GM18507 (cell line): Measurements from ENCODE around the gene FFAR3.
"Not testable (repeated sequence)": the region's sequence is repeated elsewhere in the genome, so short reads cannot be mapped to it uniquely, and the experiment has no call there.

Source experiments
- DNase-seq: peaks from one replicate; pipeline ENCODE4 v3.0.0; 2011; ENCODE audit warnings: low read depth; ENCODE audit not compliant: insufficient read length; ENCODE audit errors: extremely low spot score
- FAIRE-seq: peaks from 2 replicates; lab custom pipeline; 2011; peaks lifted over from hg19 to GRCh38; lab: Jason Lieb, UNC

Gene FFAR3

GRCh38 chr19:35347930-35348298 is 10.3 kb upstream of the FFAR3 start:
- no peak for DNase-seq
- FAIRE-seq = no peak

DNA sequence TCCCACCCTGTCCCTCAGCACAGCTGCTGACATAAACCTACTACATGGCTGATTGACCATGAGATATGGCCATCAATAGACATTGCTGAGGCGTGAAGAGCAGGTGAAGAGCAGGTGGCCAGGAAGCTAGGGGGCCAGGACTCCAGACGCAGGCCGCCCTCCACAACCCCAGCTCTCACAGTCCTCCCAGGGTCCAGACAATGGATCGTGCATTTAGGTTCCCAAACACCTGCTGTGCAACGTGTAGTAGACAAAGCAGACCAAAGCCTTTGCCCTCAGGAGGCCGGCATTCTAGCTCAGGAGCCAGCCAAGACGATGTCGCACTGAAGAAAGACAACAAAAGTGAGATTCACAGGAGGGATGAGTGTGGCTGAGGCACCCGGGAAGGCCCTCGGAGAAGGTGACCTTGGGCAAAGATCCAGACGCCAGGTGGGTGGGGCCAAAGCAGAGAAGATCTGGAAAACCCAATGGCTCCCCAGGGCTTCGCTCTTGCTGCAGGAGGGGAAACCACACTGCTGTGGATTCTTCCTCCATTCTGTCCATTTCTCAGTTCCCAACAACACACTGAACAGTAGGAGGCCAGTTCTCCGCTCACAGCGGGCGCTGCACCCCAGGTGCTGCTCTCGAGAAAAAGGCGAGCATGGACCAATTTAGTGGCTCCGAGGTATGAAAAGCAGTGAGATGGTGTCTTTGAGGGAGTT is 9.2 kb upstream of the FFAR3 start:
- peak; percentile 64 for FAIRE-seq
- DNase-seq = no peak

DNA sequence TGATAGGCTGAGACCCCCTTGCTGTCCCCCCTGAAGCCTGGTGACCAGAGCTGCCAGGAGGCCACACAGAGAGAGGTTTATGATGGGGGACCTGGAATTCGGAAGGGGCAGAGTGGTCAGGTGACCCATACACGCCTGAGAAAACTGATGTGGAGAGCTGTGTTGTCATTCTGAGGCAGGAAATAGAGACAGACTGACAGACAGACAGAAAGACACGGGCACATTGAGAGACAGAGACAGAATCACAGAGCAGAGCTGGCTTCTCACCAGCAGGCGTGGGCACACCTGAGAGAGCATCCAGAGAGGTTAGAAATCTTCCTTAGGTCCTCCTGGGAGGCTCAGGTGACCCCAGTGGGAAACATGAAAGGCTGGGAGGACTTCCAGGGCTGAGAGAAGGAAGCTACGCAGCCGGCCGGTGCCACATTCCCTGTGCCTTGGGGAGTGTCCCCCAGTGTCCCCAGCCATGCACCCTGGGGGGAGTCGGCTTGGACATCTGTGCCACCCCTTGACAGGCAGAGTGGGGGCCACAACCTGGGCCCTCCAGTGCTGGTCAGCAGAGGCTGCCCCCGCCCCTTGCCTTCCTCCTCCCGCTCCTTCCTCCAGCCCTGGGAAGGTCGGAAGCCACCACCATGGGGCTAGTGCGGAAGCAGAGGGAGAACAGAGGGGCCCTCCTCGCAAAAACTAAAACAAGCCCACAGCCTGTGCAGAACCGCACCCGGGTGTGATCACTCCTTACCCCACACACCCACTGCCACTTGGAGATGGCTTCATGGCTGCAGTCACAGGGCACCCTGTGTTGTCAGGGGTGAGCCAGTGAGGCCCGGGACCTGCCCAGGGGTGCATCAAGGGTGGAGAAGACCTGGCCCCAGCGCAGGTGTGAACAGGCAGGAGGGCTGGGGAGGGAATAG is 8.4 kb upstream of the FFAR3 start:
- FAIRE-seq (peak; percentile 50), DNase-seq (no peak)

GRCh38 chr19:35350591-35350990 is 7.7 kb upstream of the FFAR3 start:
- no peak for FAIRE-seq
- no peak for DNase-seq

DNA sequence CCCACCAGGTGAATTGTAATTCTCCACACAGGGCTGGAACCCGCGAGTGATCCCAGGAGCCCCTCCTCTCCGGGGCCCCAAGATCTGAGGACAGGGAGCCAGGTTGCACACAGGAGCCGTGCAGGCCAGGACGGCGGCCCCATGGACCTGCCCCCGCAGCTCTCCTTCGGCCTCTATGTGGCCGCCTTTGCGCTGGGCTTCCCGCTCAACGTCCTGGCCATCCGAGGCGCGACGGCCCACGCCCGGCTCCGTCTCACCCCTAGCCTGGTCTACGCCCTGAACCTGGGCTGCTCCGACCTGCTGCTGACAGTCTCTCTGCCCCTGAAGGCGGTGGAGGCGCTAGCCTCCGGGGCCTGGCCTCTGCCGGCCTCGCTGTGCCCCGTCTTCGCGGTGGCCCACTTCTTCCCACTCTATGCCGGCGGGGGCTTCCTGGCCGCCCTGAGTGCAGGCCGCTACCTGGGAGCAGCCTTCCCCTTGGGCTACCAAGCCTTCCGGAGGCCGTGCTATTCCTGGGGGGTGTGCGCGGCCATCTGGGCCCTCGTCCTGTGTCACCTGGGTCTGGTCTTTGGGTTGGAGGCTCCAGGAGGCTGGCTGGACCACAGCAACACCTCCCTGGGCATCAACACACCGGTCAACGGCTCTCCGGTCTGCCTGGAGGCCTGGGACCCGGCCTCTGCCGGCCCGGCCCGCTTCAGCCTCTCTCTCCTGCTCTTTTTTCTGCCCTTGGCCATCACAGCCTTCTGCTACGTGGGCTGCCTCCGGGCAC is 6.7 kb upstream of the FFAR3 start:
- DNase-seq = no peak
- FAIRE-seq = no peak

DNA sequence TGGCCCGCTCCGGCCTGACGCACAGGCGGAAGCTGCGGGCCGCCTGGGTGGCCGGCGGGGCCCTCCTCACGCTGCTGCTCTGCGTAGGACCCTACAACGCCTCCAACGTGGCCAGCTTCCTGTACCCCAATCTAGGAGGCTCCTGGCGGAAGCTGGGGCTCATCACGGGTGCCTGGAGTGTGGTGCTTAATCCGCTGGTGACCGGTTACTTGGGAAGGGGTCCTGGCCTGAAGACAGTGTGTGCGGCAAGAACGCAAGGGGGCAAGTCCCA is 6.1 kb upstream of the FFAR3 start:
- no peak for FAIRE-seq

DNA sequence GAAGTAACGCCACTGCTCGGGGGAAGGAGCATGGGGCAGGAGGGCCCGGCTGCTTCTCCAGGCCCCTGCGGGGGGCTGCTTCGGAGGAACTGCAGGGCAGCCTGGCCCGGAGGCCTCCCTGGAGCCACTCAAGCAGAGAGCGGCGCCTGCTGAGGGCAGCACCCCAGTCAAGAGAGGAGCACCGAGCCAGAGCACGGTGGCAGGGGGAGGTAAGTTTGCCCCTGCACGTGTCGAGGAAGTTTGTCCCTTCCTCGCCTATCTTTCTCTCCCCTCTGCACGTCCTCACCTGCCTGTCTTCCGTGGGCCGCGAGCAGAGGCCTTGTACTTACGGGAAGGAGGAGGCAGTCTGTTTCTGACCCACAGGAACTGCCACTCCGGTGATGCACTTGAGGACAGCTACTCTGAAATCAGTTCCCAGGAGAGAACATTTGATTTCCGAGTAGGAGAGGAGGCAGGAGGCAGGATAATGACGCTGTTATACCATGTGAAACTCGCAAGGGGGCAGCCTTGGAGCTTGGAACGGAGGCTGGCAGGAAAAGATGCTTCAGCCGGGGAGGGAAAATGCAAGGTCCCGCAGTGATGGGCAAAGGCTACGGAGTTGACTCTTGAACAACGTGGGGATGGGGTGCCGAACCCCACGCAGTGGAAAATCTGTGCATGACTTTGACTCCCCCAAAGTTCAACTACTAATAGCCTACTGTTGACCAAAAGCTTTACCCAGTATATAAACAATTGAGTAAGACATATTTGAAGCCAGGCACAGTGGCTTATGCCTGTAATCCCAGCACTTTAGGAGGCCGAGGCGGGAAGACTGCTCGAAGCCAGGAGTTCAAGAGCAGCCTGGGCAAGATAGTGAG is 5.6 kb upstream of the FFAR3 start:
- DNase-seq = no peak
- FAIRE-seq = peak; percentile 94

More for the DNA sequence above, 6.1 kb upstream of the FFAR3 start:
- DNase-seq = no peak

- FAIRE-seq = no peak
- DNase-seq = no peak
Observed at GRCh38 chr19:35353635-35354034, 4.6 kb upstream of the FFAR3 start.

- no peak for DNase-seq
- FAIRE-seq = no peak
Observed at GRCh38 chr19:35354898-35355297, 3.4 kb upstream of the FFAR3 start.

DNA sequence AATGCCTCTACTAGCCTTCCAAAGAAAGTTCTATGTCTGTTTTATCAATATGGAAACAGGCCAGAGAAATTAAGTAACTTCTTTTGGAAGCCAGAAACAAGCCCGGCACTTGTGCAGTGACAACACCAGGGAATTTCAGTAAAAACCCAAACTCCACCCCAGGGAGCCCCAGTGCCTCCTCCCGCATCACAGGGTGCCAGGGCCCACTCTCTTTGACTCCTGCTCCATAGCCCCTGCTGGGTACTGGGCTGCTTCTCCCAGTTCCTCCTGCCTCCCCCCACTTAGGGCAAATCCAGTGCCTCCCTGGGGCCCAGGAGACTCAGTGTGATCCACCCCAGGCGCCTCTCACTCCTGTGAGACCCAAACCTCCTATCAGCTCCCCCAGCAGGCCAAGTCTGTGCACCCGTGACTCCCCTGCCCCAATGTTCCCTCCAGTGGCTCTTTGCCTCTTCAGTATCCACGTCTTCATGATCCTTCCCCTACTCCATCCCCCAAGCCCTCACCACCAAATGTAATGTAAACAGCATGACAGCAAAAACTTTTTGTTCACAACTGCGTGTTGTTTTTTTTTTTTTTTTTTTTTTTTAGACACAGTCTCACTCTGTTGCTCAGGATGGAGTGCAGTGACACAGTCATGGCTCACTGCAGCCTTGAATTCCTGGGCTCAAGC is 2.3 kb upstream of the FFAR3 start:
- DNase-seq (no peak), FAIRE-seq (no peak)

GRCh38 chr19:35358834-35359233 is 574 bp downstream of the FFAR3 start:
- not testable (repeated sequence) for DNase-seq, FAIRE-seq

- not testable (repeated sequence) for FAIRE-seq, DNase-seq
Observed at GRCh38 chr19:35359395-35359794, 1.1 kb downstream of the FFAR3 start.

DNA sequence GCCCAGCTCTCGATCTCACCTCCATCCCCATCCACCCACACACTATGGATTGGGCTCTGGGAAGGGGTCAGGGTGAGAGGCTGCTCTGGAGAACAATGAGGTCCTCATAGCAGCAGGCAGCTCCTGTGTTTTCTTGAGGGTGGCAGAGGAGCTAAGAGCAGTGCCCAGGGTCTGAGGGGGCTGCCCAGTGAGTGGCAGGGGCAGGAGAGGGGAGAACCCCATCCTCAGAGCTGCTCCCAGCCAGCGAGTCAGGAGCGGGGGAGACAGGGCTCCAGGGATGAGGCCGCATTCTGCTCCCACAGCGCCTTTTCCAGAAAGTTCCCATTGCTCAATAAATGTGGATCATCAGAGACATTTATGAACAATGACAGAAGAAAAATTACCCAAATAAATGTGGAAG is 1.8 kb downstream of the FFAR3 start:
- DNase-seq = not testable (repeated sequence)
- FAIRE-seq = peak; percentile 72

DNA sequence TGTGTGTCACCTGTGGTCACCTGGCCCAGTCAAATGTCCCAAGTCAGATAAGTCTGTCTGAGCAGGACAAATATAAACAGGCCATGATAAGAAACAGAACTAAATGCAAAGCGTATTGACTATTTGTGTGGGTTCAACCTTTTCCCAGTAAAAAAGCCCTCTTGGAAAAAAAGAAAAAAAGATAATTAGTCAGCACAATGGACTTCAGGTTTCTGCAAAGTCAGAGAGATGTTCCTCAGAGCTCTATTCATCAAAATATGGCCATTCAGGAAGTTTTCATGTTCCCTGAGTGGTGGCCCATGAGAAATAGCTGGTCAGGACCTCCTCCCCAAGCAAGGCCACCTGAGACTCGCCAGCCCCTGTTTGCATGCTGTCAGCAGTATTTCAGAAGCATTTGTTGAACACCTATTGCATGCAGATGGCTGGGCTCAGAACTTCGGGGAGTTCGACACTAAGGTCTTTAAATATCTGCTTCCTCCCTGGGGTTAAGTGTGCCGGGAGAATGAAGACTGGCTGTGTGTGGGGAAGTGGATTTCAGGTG is 2.7 kb downstream of the FFAR3 start:
- DNase-seq (no peak), FAIRE-seq (no peak)

GRCh38 chr19:35362261-35363000 is 4.2 kb downstream of the FFAR3 start:
- FAIRE-seq (no peak), DNase-seq (no peak)

- FAIRE-seq (no peak), DNase-seq (no peak)
Observed at GRCh38 chr19:35363001-35363590, 4.8 kb downstream of the FFAR3 start.

DNA sequence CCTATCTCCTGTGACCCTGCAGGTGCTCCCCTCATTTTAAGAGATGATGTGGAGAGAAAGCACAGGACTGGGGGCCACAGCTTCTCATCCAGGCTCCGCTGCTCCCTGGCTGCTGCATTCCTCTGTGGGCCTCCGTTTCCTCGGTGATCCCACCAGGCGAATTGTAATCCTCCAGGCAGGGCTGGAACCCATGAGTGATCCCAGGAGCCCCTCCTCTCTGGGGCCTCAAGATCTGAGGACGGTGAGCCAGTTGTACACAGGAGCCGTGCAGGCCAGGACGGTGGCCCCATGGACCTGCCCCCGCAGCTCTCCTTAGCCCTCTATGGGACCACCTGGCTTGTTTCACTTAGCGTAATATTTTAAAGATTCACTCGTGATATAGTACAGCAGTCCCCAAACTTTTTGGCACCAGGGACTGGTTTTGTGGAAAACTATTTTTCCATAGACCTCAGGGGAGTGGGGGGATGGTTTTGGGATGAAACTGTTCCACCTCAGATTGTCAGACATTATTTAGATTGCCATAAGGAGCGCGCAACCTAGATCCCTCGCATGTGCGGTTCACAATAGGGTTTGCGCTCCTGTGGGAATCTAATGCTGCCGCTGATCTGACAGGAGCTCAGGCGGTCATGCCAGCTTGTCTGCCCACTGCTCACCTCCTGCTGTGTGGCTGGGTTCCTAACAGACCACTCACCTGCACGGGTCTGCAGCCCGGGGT is 5.6 kb downstream of the FFAR3 start:
- DNase-seq (no peak), FAIRE-seq (no peak)
